Mononuclear cell (primary cell): Measurements from ENCODE around the gene OAS1. TPM values are rescaled to one million over a fixed set of nuclear protein-coding genes. Genes with fewer than 3 reads are reported as not detected.

Source experiments
- H3K27me3 ChIP-seq: 2 replicates; pipeline ENCODE4 v1.6.0; 2011; ENCODE audit warnings: low read length, control low read depth; ENCODE audit not compliant: insufficient read depth
- H3K4me1 ChIP-seq: 2 replicates; pipeline ENCODE4 v1.5.1; 2011; ENCODE audit warnings: mild to moderate bottlenecking, low read length, control low read depth; ENCODE audit not compliant: insufficient read depth
- H3K4me3 ChIP-seq: 2 replicates; pipeline ENCODE4 v1.5.1; 2011; ENCODE audit warnings: mild to moderate bottlenecking, low read length, moderate library complexity
- H3K9me3 ChIP-seq: 2 replicates; pipeline ENCODE4 v1.5.1; 2011; ENCODE audit warnings: low read depth, mild to moderate bottlenecking, control low read depth, low read length
- total RNA-seq: library from RNA; depleted of rRNA; stranded (reverse); fragments of >200 nt; gene quantifications from one replicate; pipeline ENCODE4 v1.2.3, GENCODE V29; 2012

The OAS1 gene
- total RNA-seq, 1 donor, result 7.7 TPM

DNA sequence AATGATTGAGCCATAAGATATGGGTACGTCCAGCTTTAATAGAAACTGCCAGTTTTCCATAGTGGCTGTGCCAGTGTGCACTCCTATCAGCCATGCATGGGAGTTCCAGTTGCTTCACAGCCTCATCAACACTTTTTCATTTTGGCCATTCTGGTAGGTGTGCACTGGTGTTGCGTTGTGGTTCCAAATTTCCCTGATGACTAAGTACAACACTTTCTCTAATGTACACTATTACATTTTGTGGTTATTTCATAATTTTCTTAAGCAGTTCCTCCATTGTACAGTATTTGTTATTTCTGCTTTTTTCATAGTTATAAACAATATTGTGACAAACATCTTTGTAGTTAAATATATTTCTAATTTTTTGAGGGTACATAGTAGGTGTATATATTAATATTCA lies 21.5 kb upstream of the OAS1 start:
- Histone ChIP-seq H3K4me3 (no peak overlapping the region), H3K4me1 (peaks cover 26% of the 10 kb centered on the region), H3K27me3 (peaks cover 3% of the 10 kb centered on the region), H3K9me3 (peaks cover 14% of the 10 kb centered on the region)

DNA sequence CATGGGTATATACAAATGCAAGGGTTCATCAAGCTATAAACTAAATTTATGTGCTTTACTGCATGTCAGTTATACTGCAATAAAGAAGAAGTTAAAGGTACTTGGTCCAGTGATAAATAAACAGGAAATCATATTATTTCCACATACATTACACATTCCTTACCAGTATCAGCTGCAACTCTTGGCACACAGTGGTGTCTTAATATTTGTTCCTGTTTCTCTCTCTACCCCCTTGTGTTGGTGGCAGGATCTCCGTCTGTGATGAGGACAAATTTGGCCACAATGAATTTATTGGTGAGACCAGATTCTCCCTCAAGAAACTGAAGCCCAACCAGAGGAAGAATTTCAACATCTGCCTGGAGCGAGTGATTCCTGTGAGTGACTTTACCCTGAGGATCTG lies 19.2 kb upstream of the OAS1 start:
- no peak overlapping the region for H3K4me3 ChIP-seq
- no peaks in the 10 kb centered on the region for H3K27me3 ChIP-seq
- peaks cover 14% of the 10 kb centered on the region for H3K9me3 ChIP-seq
- peaks cover 35% of the 10 kb centered on the region for H3K4me1 ChIP-seq

DNA sequence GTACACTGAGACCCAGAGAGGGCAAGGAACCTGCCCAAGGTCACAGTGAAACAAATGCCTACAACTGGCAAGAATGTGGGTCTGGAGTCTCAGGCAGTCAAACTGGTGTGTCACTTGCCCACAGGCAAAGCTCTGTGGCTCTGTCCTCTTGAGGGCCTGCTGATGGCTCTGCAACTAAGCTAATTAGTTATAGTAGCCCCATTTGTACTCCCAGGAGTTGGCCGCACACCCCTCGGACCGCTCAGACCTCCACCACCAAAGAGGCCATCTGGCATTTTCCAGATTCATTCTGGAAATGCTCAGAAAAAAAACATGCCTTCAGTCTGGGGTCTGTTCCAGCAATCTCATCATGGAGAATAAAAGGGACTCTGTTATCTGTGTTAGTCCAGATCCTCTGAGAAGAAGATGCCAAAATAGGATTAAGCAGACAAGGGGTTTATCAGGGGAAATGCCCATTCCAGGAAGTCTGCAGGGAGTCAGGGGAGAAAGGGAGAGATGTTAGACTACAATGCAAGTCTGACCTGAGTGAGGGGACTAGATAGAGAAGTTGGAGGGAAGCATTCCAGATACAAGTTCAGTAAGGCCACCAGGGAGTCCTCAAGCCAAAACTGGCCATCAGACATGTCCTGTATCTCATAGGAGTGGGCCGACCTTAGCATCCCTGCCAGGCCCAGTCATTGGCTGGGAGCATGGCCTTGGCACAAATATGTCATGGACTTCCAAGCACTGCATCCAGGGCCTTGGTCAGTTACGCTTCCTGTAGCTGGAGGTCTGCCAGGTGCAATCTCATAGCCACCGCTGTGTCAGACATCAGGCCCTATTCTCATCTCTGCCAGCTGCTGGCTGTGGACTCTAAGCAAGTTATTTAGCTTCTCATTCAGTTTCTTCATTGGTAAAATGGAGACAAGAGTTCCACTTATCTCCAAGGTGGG lies 15.4 kb upstream of the OAS1 start:
- Histone ChIP-seq H3K9me3 (no peaks in the 10 kb centered on the region), H3K27me3 (no peaks in the 10 kb centered on the region), H3K4me1 (peaks cover 49% of the 10 kb centered on the region), H3K4me3 (no peak overlapping the region)

- Histone ChIP-seq H3K4me3 (no peak overlapping the region), H3K27me3 (no peaks in the 10 kb centered on the region), H3K4me1 (peaks cover 35% of the 10 kb centered on the region), H3K9me3 (no peaks in the 10 kb centered on the region)
These were observed 13.9 kb upstream of the OAS1 start for GRCh38 chr12:112892856-112893255.

DNA sequence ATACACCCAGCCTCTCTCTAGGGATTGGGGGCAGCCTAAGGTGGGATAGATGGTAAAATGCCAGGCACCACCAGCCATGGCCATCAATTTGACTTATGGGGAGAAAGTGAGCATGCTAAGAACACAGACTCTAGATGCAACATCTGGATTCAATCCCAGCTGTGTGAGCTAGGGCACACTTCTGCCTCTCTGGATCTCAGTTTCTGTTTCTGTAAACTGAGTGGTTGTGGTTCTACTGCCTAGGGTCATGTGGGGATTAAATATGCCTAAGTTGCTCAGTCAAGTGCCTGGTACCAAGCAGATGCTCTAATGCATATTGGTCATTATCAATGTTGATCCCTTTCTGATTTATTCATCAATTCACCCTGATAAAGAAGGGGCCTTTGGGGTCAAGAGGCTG lies 12.6 kb upstream of the OAS1 start:
- Histone ChIP-seq H3K9me3 (no peaks in the 10 kb centered on the region), H3K4me3 (no peak overlapping the region), H3K27me3 (no peaks in the 10 kb centered on the region), H3K4me1 (peaks cover 29% of the 10 kb centered on the region)

DNA sequence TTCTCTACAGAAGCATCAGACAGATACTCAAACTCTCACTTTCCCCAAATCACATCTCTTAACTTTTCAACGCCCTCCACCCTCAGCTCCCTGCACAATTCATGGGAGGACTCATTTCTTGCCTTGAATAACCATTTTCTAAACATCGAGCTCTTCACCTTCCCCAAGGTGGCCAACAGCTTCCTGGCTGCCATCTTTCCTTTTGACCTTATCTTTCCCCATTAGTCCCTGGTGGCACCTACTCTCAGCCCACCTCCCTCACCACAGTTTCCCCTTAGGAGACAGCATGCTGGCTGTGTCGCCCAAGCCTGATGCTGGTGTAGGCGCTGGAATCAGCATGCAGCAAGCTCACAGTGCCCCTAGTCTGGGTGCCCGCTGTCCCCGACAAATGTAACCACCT lies 8.4 kb upstream of the OAS1 start:
- Histone ChIP-seq H3K4me1 (peaks cover 30% of the 10 kb centered on the region), H3K9me3 (no peaks in the 10 kb centered on the region), H3K27me3 (no peaks in the 10 kb centered on the region), H3K4me3 (no peak overlapping the region)

- Histone ChIP-seq H3K4me3 (no peak overlapping the region), H3K4me1 (peaks cover 30% of the 10 kb centered on the region), H3K27me3 (no peaks in the 10 kb centered on the region), H3K9me3 (no peaks in the 10 kb centered on the region)
These were observed 6.2 kb upstream of the OAS1 start for GRCh38 chr12:112900298-112901145.

- Histone ChIP-seq H3K4me1 (peaks cover 37% of the 10 kb centered on the region), H3K27me3 (no peaks in the 10 kb centered on the region), H3K9me3 (no peaks in the 10 kb centered on the region), H3K4me3 (no peak overlapping the region)
These were observed 5.5 kb upstream of the OAS1 start for GRCh38 chr12:112901271-112901670.

DNA sequence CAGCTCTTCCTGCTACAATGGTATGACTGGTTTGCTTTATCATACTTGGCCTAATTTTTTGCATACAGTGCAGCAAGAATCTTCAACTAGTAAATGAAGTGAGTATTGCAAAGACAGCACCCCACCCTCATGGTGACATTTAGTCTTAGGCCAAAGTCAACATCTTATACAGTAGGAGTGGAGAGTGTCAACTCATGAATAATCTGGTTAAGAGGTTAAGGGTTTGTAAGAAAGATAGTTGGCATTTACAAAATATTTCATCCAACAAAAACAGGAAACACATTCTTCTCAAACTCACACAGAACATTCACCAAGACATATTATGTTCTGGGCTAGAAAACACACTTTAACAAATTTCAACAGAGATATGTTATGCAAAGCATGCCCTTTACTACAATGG lies 2.2 kb upstream of the OAS1 start:
- peaks cover 70% of the 10 kb centered on the region for H3K4me1 ChIP-seq
- H3K27me3 ChIP-seq, result no peaks in the 10 kb centered on the region
- no peak overlapping the region for H3K4me3 ChIP-seq
- H3K9me3 ChIP-seq, result no peaks in the 10 kb centered on the region

- Histone ChIP-seq H3K27me3 (no peaks in the 10 kb centered on the region), H3K9me3 (no peaks in the 10 kb centered on the region), H3K4me1 (peaks cover 80% of the 10 kb centered on the region), H3K4me3 (no peak overlapping the region)
These were observed 1.2 kb upstream of the OAS1 start for GRCh38 chr12:112905451-112906089.

GRCh38 chr12:112907415-112908157 lies 824 bp downstream of the OAS1 start:
- Histone ChIP-seq H3K9me3 (peaks cover 3% of the 10 kb centered on the region), H3K27me3 (no peaks in the 10 kb centered on the region), H3K4me3 (peak overlapping the region; percentile 91), H3K4me1 (peaks cover 77% of the 10 kb centered on the region)

GRCh38 chr12:112908548-112908947 lies 1.8 kb downstream of the OAS1 start:
- H3K4me3 ChIP-seq, result peak overlapping the region; percentile 91
- H3K27me3 ChIP-seq, result no peaks in the 10 kb centered on the region
- peaks cover 13% of the 10 kb centered on the region for H3K9me3 ChIP-seq
- H3K4me1 ChIP-seq, result peaks cover 70% of the 10 kb centered on the region

GRCh38 chr12:112909693-112910092 lies 2.9 kb downstream of the OAS1 start:
- H3K4me3 ChIP-seq, result no peak overlapping the region
- H3K27me3 ChIP-seq, result no peaks in the 10 kb centered on the region
- peaks cover 64% of the 10 kb centered on the region for H3K4me1 ChIP-seq
- H3K9me3 ChIP-seq, result peaks cover 13% of the 10 kb centered on the region

- peaks cover 13% of the 10 kb centered on the region for H3K9me3 ChIP-seq
- peaks cover 32% of the 10 kb centered on the region for H3K4me1 ChIP-seq
- no peak overlapping the region for H3K4me3 ChIP-seq
- H3K27me3 ChIP-seq, result no peaks in the 10 kb centered on the region
These were observed 6.4 kb downstream of the OAS1 start for GRCh38 chr12:112913038-112913688.
